Measurements from ENCODE around the gene NCOA3. TPM values are rescaled to one million over a fixed set of nuclear protein-coding genes. Genes with fewer than 3 reads are reported as not detected.

The NCOA3 gene
- polyA plus RNA-seq, 1 of the 3 experiments (the other 2 are of a cell fraction), result 5.8 TPM

- no peak overlapping the region for H3K4me2 ChIP-seq
- no peaks in the 10 kb centered on the region for H3K36me3 ChIP-seq (replicated peaks in 1 of 2; ENCODE audit: control insufficient read depth in 1 of 2, insufficient read depth in 2 of 2, low read length in 1 of 2)
- no peak overlapping the region for H3K4me3 ChIP-seq (ENCODE audit: low read depth in 2 of 2, low read length in 1 of 2)
- no peak for DNase-seq
- H4K20me1 ChIP-seq (ENCODE audit: insufficient read depth), result no peaks in the 10 kb centered on the region
- POLR2A ChIA-PET, result no interaction called here
- H3K9ac ChIP-seq, result no peak overlapping the region
- H3K4me1 ChIP-seq (ENCODE audit: control insufficient read depth in 1 of 2, insufficient read depth in 2 of 2, low read depth in 1 of 2, low read length in 1 of 2), result peaks cover 0 to 2% of the 10 kb centered on the region in 2 experiments; a peak in 1 of 4 replicates
- H2AFZ ChIP-seq (ENCODE audit: low read depth), result no peak overlapping the region
- no peak for TF ChIP-seq USF2 (IDR thresholded peaks at IDR 0.05; ENCODE audit: borderline replicate concordance, low read depth, low read length)
- no peak for TF ChIP-seq TCF12 (IDR thresholded peaks at IDR 0.05)
- TF ChIP-seq TAF1 (IDR thresholded peaks at IDR 0.05; ENCODE audit: borderline replicate concordance, low read depth, low read length), result no peak
- TF ChIP-seq CTCF (IDR thresholded peaks at IDR 0.05), result no peak
- no peak for TF ChIP-seq JUND (IDR thresholded peaks at IDR 0.05)
- no peak for TF ChIP-seq ELF1 (IDR thresholded peaks at IDR 0.05)
- no peak for TF ChIP-seq SIN3A (IDR thresholded peaks at IDR 0.05; ENCODE audit: borderline replicate concordance, low read depth, low read length)
- TF ChIP-seq NFIC (IDR thresholded peaks at IDR 0.05; ENCODE audit: borderline replicate concordance), result no peak
- TF ChIP-seq TEAD4 (IDR thresholded peaks at IDR 0.05; ENCODE audit: borderline replicate concordance, insufficient read depth), result no peak
- TF ChIP-seq EZH2phosphoT487 (IDR thresholded peaks at IDR 0.05; ENCODE audit: borderline replicate concordance, low read depth), result no peak
- TF ChIP-seq RXRA (IDR thresholded peaks at IDR 0.05; ENCODE audit: borderline replicate concordance, low read depth), result no peak
- no peak for TF ChIP-seq MXI1 (IDR thresholded peaks at IDR 0.05; ENCODE audit: low read depth, low read length)
- TF ChIP-seq IRF3 (IDR thresholded peaks at IDR 0.05; ENCODE audit: low read depth, low read length), result no peak
- TF ChIP-seq FOSL2 (IDR thresholded peaks at IDR 0.05; ENCODE audit: borderline replicate concordance, low read depth), result no peak
- TF ChIP-seq USF1 (IDR thresholded peaks at IDR 0.05; ENCODE audit: borderline replicate concordance, low read depth), result no peak
- TF ChIP-seq RFX5 (IDR thresholded peaks at IDR 0.05; ENCODE audit: low read length), result no peak
- H3K9me3 ChIP-seq, result no peaks in the 10 kb centered on the region
- H3K27ac ChIP-seq (ENCODE audit: low read depth in 2 of 2, low read length in 1 of 2), result no peak overlapping the region
- H3K79me2 ChIP-seq (ENCODE audit: insufficient read depth), result peaks cover 30% of the 10 kb centered on the region
- 100% methylated on average over 4 of the region's 6 CpGs for WGBS (ENCODE audit: low lambda C conversion rate)
- CTCF ChIA-PET, result interaction anchor here (1.0 to 1.6 kb wide), 2 partner anchors 19 to 152 kb away, joined by 3 read pairs; no protein-coding TSS in a partner anchor
- H3K27me3 ChIP-seq (ENCODE audit: insufficient read depth), result no peaks in the 10 kb centered on the region
- H3K9me2 ChIP-seq, result no peaks in the 10 kb centered on the region
- peaks cover 5% of the 10 kb centered on the region for H3F3A ChIP-seq (replicated peaks; ENCODE audit: insufficient read depth)
Measured at GRCh38 chr20:47535994-47536393, 34.3 kb downstream of the NCOA3 start.

Measured in SK-N-SH (cell line).